HCT116 (cell line): Measurements from ENCODE around the gene CADPS2. TPM values are rescaled to one million over a fixed set of nuclear protein-coding genes. Genes with fewer than 3 reads are reported as not detected.

Source experiments
- ATAC-seq: fragments of 200-7000 bp; cut with Tn5 transposase; 2 replicates; pipeline ENCODE4 v1.9.1; 2020; ENCODE audit warnings: mild to moderate bottlenecking, moderate library complexity
- BruUV-seq: library from RNA; stranded (reverse); fragments of 400-500 nt; replicated peaks from 2 replicates; lab custom pipeline; 2021; lab: Mats Ljungman, UMichigan
- CTCF ChIA-PET: fragments of 300-600 bp; sonication (Branson Sonifier 250); formaldehyde crosslinking; loops from one replicate; lab custom pipeline; 2021; ENCODE audit warnings: antibody characterized with exemption; lab: Charles Lee
- POLR2A ChIA-PET: fragments of 300-600, 350-600 bp; sonication (Branson Sonifier 250); formaldehyde crosslinking; loops from one replicate; lab custom pipeline; 2021; ENCODE audit warnings: antibody characterized with exemption; lab: Charles Lee
- RAD21 ChIA-PET, 2 experiments: fragments of 300-600 bp; sonication (Branson Sonifier 250); formaldehyde crosslinking; loops; one replicate each; lab custom pipeline; 2023; ENCODE audit warnings: low total read pairs in 2 of 2; ENCODE audit not compliant: uncharacterized antibody in 2 of 2, unreplicated experiment in 2 of 2, low non-redundant PET in 1 of 2; lab: Charles Lee
- DNase-seq: peaks from one replicate; pipeline ENCODE4 v3.0.0-alpha.2; 2010; ENCODE audit warnings: low read depth, low spot score
- H2AFZ ChIP-seq: fragments of 200-600 bp; shearing (Covaris generic), sonication (generic); 2 replicates; pipeline ENCODE4 v1.6.1; 2017; ENCODE audit warnings: low read depth, mixed run types, mixed read lengths, antibody characterized with exemption, low read length; ENCODE audit not compliant: poor library complexity, severe bottlenecking
- H3K27ac ChIP-seq: 2 replicates; pipeline ENCODE4 v1.5.1; 2012; ENCODE audit warnings: low read depth, low read length
- H3K27me3 ChIP-seq: fragments of 200-600 bp; sonication (generic); 2 replicates; pipeline ENCODE4 v1.6.1; 2016; ENCODE audit warnings: mixed run types, low read length, mixed read lengths; ENCODE audit not compliant: insufficient read depth
- H3K36me3 ChIP-seq, 2 experiments: fragments of 200-500 bp in 1 of 2; fragments of 200-600 bp in 1 of 2; sonication (Bioruptor generic) in 1 of 2; sonication (generic) in 1 of 2; 2 replicates each; pipeline versions ENCODE4 v1.5.1 to v1.6.1; 2014 to 2016; ENCODE audit warnings: low read length in 2 of 2, inconsistent platforms in 1 of 2, mixed read lengths in 1 of 2, mixed run types in 1 of 2; ENCODE audit not compliant: insufficient read depth in 2 of 2, control insufficient read depth in 1 of 2
- H3K4me1 ChIP-seq, 2 experiments: fragments of 200-600 bp in 1 of 2; sonication (generic) in 1 of 2; 2 replicates each; pipeline versions ENCODE4 v1.5.1 to v1.6.1; 2012 to 2017; ENCODE audit warnings: low read length in 2 of 2, inconsistent platforms in 1 of 2, mild to moderate bottlenecking in 1 of 2, mixed read lengths in 1 of 2, mixed run types in 1 of 2, moderate library complexity in 1 of 2; ENCODE audit not compliant: insufficient read depth in 2 of 2, control insufficient read depth in 1 of 2
- H3K4me2 ChIP-seq: fragments of 200-600 bp; sonication (generic); 2 replicates; pipeline ENCODE4 v1.6.1; 2017; ENCODE audit warnings: mixed run types, low read length, mixed read lengths
- H3K4me3 ChIP-seq, 2 experiments: fragments of 200-600 bp in 1 of 2; sonication (generic) in 1 of 2; replicated peaks in 1 of 2; 2 replicates each; pipeline ENCODE4 v1.5.1; 2011 to 2016; ENCODE audit warnings: low read length in 2 of 2, control low read depth in 1 of 2, low read depth in 1 of 2, mild to moderate bottlenecking in 1 of 2, mixed read lengths in 1 of 2, mixed run types in 1 of 2
- H3K79me2 ChIP-seq: fragments of 200-600 bp; sonication (generic); 2 replicates; pipeline ENCODE4 v1.6.1; 2017; ENCODE audit warnings: mild to moderate bottlenecking, mixed run types, low read length, moderate library complexity, mixed read lengths; ENCODE audit not compliant: insufficient read depth
- H3K9ac ChIP-seq: fragments of 200-600 bp; sonication (generic); 2 replicates; pipeline ENCODE4 v1.6.1; 2016; ENCODE audit warnings: low read length, mixed read lengths
- H3K9me2 ChIP-seq: fragments of 200-600 bp; sonication (generic), shearing (Covaris generic); 2 replicates; pipeline ENCODE4 v1.6.1; 2017; ENCODE audit warnings: mixed run types, mild to moderate bottlenecking, moderate library complexity; ENCODE audit not compliant: insufficient read depth
- H3K9me3 ChIP-seq, 2 experiments: fragments of 200-500 bp in 1 of 2; fragments of 200-600 bp in 1 of 2; sonication (Bioruptor generic) in 1 of 2; sonication (generic) in 1 of 2; 2 replicates each; pipeline ENCODE4 v1.6.1; 2014 to 2017; ENCODE audit warnings: low read length in 2 of 2, mixed read lengths in 2 of 2, inconsistent platforms in 1 of 2, low read depth in 1 of 2, mild to moderate bottlenecking in 1 of 2, mixed run types in 1 of 2, moderate library complexity in 1 of 2; ENCODE audit not compliant: control insufficient read depth in 1 of 2, insufficient read depth in 1 of 2
- H4K20me1 ChIP-seq: fragments of 200-600 bp; sonication (generic), shearing (Covaris generic); 2 replicates; pipeline ENCODE4 v1.6.1; 2017; ENCODE audit warnings: mixed run types, mild to moderate bottlenecking, moderate library complexity; ENCODE audit not compliant: insufficient read depth
- ELF1 ChIP-seq: IDR thresholded peaks from 2 replicates; pipeline ENCODE4 v1.6.1; 2012; ENCODE audit warnings: low read depth, borderline replicate concordance
- RAD21 ChIP-seq: IDR thresholded peaks from 2 replicates; pipeline ENCODE4 v1.6.1; 2012; ENCODE audit warnings: low read depth, mild to moderate bottlenecking
- TCF7L2 ChIP-seq: IDR thresholded peaks from 2 replicates; pipeline ENCODE4 v1.7.0; 2011; ENCODE audit warnings: borderline replicate concordance, inconsistent platforms; ENCODE audit not compliant: insufficient read depth, insufficient read length; ENCODE audit errors: extremely low read depth
- ZNF274 ChIP-seq: fragments of 200-500 bp; sonication (Bioruptor generic); IDR thresholded peaks from 2 replicates; pipeline ENCODE4 v1.6.1; 2014; ENCODE audit warnings: mild to moderate bottlenecking, low read depth, low read length, inconsistent platforms
- intact Hi-C: fragments of 100-400 bp; cut with micrococcal nuclease; formaldehyde crosslinking; loops from 2 replicates; pipeline ENCODE4 v1.10.0; 2022
- total RNA-seq: library from RNA; stranded (reverse); gene quantifications from one replicate; pipeline ENCODE4 v1.2.1, GENCODE V29; 2021; ENCODE audit not compliant: unreplicated experiment
- TF ChIP-seq, protein P1 (sequence below): IDR thresholded peaks from 2 replicates; pipeline ENCODE4 v1.6.1; 2012; ENCODE audit warnings: low read depth
- TF ChIP-seq, protein P2 (sequence below): IDR thresholded peaks from 2 replicates; pipeline ENCODE4 v1.6.1; 2012

The CADPS2 gene
- total RNA-seq, 1 experiment from 2014 or later: 7.5 TPM

DNA sequence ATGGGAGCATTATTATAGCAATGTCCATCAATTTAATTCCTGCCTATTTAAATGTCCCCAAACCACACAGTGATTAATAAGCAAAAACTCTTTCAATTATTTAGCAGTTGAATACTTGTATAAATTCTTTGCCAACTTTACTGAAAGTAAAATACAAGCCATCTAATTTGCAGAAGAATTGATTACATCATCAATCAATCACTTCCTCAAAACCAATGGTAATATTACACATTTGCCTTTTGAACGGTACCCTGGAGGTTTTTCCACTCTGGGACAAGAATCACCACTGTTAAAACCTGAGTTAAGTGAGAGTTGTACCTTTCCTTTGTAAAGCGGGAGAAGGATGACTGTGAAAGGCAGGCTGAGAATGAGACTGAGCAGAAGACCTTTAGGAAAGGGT lies 280.3 kb downstream of the CADPS2 start (continued):
- TF ChIP-seq, protein P1, sequence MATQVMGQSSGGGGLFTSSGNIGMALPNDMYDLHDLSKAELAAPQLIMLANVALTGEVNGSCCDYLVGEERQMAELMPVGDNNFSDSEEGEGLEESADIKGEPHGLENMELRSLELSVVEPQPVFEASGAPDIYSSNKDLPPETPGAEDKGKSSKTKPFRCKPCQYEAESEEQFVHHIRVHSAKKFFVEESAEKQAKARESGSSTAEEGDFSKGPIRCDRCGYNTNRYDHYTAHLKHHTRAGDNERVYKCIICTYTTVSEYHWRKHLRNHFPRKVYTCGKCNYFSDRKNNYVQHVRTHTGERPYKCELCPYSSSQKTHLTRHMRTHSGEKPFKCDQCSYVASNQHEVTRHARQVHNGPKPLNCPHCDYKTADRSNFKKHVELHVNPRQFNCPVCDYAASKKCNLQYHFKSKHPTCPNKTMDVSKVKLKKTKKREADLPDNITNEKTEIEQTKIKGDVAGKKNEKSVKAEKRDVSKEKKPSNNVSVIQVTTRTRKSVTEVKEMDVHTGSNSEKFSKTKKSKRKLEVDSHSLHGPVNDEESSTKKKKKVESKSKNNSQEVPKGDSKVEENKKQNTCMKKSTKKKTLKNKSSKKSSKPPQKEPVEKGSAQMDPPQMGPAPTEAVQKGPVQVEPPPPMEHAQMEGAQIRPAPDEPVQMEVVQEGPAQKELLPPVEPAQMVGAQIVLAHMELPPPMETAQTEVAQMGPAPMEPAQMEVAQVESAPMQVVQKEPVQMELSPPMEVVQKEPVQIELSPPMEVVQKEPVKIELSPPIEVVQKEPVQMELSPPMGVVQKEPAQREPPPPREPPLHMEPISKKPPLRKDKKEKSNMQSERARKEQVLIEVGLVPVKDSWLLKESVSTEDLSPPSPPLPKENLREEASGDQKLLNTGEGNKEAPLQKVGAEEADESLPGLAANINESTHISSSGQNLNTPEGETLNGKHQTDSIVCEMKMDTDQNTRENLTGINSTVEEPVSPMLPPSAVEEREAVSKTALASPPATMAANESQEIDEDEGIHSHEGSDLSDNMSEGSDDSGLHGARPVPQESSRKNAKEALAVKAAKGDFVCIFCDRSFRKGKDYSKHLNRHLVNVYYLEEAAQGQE: no peak

DNA sequence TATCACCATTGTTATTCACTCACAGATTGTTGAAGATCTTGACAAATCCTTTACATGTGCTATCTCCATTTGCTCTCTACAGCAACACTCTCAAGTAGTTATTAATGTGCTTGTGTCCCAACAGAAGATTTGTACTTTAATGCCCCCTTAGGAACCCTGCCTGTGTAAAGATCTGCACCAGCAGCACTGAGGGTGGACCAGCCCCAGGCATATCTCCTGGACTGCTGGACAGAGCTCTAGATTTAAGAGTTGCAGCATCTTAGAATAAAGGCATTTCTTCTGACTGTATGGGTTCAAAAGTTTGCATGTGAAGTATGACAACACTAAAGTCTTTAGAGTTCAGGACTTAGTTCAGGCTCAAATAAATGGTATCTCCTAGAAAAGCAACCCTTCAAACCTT lies 282.0 kb downstream of the CADPS2 start:
- POLR2A ChIA-PET: no interaction called here
- Histone ChIP-seq H3K36me3 (no peaks in the 10 kb centered on the region), H3K27ac (no peak overlapping the region), H3K9ac (no peak overlapping the region), H3K27me3 (no peaks in the 10 kb centered on the region), H4K20me1 (no peaks in the 10 kb centered on the region), H3K4me1 (no peaks in the 10 kb centered on the region), H3K4me3 (no peak overlapping the region), H3K79me2 (no peaks in the 10 kb centered on the region), H3K9me3 (no peaks in the 10 kb centered on the region), H2AFZ (no peak overlapping the region), H3K9me2 (no peaks in the 10 kb centered on the region), H3K4me2 (no peak overlapping the region)
- BruUV-seq: no TSS peak
- ATAC-seq (no peak), DNase-seq (no peak)
- CTCF ChIA-PET: no interaction called here
- intact Hi-C loops: no loop called here
- no peak for TF ChIP-seq RAD21
- no peak for TF ChIP-seq ZNF274
- TF ChIP-seq, protein P1: peak; percentile 12; the same call in 1 of the 2 replicates
- TF ChIP-seq, protein P2, sequence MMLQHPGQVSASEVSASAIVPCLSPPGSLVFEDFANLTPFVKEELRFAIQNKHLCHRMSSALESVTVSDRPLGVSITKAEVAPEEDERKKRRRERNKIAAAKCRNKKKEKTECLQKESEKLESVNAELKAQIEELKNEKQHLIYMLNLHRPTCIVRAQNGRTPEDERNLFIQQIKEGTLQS: no peak
- no peak for TF ChIP-seq ELF1
- no peak for TF ChIP-seq TCF7L2
- RAD21 ChIA-PET: no interaction called here
